Measurements from ENCODE around the gene UNC5CL. TPM values are rescaled to one million over a fixed set of nuclear protein-coding genes. Genes with fewer than 3 reads are reported as not detected.

Gene UNC5CL, protein sequence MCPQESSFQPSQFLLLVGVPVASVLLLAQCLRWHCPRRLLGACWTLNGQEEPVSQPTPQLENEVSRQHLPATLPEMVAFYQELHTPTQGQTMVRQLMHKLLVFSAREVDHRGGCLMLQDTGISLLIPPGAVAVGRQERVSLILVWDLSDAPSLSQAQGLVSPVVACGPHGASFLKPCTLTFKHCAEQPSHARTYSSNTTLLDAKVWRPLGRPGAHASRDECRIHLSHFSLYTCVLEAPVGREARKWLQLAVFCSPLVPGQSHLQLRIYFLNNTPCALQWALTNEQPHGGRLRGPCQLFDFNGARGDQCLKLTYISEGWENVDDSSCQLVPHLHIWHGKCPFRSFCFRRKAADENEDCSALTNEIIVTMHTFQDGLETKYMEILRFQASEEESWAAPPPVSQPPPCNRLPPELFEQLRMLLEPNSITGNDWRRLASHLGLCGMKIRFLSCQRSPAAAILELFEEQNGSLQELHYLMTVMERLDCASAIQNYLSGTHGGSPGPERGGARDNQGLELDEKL
- total RNA-seq, result 0.16 TPM

DNA sequence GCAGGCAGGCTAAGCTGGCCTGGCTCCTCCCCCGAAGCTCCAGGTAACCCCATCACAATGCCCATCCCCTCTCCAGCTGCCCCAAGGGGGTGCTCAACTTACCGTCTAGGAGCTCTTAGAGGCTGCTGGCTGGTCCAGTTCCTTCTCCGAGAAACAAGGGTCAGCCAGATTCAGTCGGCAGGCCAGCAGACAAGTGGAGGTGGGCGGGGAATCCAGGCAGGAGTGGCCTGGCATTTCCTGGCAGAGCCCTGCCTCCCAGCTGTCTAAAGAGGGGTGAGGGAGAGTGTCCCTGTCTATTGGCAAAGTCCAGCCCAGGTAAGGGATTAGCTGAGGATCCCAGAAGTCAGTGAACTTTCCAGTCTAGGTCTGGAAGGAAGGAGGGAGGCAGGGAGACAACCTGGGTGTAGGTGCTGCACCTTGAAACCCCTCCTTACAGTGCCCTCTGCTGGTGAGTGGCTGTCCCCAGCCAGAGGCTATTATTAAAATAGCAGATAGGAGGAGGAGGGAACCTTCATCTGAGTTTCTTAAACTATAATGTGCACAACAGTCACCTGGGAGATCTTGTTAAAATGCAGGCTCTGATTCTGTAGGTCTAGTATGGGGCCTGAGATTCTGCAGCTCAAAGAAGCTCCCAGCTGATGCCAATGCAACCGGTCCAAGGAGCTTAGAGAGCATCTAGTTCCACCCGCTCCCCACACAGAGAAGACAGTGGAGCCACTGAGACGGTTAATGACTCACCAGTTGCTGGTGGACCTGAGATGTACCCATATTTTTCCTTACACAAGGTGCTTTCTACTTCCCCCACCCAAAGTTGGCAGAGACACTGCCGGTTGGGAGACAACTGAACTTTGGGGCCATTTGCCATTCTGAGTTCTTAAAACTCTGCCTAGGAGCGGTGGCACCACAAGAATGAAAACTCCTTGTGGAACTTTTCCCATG lies at the start of gene UNC5CL:
UNC5CL (minus strand) TSS at position 162 of the 939 bp plus-strand sequence. CDS start 4,147 bp downstream, outside the sequence.
- no peak for DNase-seq

DNA sequence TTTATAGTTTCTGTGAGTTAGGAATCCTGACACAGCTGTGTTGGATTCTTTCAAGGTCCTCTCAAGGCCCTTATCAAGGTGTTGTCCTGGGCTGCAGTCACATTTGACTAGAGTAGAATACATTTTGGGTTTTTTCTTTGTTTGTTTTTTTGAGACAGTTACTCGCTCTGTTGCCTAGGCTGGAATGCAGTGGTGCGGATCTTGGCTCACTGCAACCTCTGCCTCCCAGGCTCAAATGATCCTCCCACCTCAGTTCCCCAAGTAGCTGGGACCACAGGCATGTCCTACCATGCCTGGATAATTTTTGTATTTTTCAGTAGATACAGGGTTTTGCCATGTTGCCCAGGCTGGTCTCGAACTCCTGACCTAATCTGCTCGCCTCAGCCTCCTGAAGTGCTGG lies 49.4 kb upstream of the UNC5CL start:
- no peak for DNase-seq

DNA sequence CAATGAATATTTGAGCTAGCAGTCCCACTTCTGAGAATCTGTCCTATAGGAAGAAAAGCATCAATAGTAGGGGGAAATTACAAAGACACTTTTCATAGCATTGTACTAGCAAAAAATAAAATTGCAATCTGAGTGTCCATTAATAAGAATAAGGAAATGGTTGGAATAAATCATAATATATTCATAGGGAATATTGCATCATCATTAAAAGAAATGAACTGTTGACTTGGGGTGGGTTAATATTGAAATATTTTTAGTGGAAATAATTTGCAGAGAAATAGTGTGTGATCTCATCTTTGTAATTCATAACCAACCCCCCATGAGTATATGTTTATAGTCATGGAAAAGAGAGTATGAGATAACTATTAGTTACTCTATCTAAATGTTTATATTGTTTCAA lies 46.2 kb upstream of the UNC5CL start:
- DNase-seq, result no peak

DNA sequence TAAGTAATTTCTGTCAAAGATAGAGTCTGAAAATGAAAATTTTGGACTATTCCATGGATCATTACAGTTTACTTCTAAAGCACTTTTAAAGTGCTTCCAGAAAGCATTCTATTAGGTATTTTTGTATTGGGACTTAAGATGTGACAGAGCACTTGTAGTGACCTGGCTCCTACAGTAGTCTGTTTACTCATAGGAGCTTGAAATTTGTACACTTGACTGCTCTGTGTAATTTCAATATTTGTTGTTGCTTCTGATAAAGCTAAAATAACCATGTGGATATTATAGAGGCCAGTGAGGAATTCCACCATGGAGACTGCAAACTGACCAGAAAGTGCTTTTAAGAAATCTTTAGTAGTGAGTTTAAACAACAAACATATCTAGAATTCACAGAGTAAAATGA lies 44.1 kb upstream of the UNC5CL start:
- no peak for DNase-seq

DNA sequence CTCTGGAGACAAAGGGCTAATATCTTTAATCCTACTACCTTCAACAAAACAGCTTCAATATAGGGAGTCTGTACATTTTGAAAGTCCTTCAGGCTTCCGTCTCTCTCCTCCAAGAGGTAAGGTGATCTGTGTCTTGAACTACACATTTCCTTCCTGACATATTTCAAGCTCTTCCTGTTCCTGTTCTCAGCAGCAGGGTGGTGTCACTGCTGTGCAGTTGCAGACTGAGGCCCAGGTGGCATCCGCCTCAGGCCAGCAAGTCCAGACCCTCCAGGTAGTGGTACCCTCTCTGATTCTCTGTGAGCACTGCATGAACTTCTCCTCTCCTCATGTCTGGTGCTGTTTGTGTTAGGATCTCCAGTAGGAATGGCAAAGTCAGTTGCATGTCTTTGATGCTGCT lies 41.6 kb upstream of the UNC5CL start:
- DNase-seq, result no peak

DNA sequence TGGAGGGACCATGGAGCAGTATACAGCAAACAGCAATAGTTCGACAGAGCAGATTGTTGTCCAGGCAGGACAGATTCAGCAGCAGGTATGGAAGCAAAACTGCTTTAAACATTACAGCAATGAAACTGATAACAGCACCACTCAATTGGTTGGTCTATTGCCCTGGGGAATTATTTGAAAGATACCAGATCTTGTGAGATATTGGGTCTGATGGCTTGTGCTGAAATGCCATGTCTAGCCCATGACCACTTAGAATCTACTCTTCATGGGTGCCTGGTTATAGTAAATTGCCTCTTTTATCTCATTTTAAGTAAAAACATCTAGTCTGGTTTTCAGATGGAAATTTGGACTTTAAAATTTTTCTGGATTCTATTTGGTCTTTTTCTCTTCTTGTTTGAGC lies 40.1 kb upstream of the UNC5CL start:
- no peak for DNase-seq

DNA sequence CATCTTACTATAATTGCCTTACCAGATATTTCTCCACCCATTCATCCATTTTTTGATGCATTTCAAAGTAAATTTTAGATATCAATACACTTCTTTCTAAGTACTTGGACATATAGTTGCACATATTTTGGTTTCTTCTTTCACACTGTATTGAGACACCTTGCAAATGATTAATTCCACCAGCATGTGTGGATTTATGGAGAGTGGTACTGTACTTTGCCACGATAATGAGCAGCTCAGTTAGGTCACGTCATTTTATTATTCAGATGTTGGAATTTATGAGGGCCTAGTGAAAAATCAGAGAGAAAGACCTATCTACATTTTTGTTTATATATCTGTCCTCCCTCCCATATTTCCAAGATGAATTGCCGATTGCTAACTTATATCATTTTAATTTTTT lies 39.1 kb upstream of the UNC5CL start:
- no peak for DNase-seq

DNA sequence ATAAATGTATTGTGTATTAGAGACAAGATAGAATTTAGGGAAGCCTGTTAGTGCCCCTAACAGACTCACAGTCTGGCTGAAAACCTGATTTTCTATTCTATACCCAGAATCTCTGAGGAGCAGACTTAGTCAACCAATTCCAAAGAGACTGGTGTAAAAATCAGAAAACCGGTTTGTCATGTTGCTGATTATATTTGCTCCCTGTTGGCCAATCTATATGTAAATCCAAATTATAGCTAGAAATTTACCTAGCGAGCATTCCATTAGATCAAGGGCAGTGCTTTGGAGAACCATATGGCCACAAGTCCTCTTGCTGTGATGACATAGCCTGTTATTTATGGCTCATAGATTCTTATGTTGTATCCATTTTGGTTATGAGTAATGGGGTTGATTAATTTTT lies 38.5 kb upstream of the UNC5CL start:
- no peak for DNase-seq

DNA sequence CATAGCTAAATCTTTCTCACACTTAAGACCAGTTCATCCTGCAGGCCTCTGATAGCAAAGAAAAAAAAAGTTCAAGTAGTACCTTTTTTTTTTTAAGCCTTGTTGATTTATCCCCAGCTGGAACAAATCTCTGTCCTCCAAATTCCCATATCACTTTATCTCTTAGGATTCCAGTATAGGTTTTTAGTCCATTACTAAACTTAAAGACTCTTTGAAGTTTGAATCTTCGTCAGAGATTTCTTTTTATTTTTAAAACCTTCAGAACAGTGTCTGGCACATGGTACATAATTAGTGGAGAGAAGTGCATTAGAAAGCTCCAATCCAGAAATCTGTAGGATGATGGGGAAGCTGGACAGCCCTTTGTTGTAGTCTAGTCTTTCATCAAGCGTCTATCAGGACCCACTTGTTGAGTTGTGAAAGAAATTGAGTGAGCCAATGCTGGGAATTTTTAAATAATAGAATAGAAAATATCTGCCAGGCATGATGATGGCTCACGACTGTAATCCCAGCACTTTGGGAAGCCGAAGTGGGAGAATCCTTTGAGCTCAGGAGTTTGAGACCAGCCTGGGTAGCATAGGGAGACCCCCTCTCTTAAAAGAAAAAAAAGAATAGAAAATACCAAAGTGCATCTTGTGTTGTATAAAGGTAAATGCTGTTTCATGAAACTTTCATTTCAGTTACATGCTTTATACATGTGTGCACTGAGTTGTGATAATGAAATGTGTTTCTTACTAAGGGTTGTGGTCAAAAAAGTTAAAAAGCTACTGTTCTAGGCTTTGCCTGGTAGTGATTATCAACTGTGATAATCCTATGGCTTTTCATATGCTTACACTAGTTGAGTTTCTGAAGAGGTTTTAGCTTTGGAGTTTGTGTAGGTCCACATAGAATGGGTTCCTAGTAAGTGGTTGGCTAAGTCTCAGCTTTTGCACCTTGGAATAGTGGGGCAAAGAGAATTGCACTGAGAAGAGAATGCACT lies 36.9 kb upstream of the UNC5CL start:
- DNase-seq, result no peak

DNA sequence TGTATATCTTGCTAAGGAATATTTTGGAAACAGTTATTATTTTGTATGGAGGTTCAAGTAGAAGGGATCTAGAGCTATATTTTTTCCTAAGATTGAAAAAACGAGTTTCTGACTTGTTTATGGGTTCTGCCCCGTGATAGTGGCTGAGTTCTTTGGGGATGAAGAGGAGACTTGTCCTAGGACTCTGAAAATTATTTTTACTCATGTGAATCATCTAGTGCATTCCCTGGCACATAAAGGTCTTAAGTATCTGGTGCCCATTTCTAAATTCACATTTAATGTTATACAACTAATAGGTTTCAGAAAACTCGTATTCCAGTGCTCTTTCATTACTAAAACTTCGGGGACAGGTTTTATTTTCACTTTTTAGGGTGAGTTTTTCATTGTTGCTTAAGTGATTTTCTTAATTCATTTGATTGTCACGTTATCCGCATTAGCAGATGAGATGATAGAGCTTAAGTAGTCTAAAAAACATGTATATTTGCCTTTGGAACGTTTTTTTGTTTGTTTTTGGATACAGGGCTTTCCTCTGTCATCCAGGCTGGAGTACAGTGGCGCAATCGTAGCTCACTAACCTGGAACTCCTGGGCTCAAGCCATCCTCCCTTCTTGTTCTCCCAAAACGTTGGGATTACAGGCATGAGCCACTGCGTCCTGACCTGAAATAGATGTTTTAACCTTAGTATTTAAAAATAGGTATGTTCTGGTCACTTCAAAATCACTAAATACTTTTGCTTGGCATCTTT lies 35.8 kb upstream of the UNC5CL start:
- no peak for DNase-seq

DNA sequence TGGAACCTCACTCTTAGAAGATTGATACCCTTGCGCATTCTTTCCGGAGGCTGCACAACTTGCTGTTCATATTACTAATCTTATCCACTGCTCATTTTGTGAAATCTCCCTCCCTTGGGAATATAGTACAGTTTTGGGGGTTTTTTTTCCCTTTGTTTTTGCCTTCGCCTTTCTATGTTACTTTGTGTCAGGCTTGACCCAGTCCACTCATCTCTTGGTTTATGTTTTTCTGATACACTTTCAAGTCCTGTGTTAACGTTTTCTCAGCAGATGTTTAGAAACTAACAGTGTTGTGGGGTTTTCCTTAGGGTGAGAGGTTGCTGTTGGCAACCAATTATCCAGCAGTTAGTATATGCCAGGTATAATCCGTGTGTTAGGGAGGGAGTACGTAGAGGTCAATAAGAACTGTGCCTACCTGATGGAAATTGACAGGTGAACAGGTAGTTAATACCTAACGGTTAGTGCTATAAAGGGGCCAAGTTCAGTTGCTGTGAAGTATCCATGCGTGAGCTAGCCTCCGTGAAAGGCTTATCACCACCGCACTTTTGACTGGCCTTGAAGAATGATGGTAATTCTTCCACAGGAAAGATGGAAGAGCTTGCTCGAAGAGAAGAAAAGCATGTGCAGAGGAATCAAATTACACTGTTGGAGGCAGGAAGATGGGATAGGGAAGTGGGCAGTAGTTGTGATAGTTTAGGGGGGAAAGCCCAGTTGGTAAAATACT lies 35.1 kb upstream of the UNC5CL start:
- no peak for DNase-seq

DNA sequence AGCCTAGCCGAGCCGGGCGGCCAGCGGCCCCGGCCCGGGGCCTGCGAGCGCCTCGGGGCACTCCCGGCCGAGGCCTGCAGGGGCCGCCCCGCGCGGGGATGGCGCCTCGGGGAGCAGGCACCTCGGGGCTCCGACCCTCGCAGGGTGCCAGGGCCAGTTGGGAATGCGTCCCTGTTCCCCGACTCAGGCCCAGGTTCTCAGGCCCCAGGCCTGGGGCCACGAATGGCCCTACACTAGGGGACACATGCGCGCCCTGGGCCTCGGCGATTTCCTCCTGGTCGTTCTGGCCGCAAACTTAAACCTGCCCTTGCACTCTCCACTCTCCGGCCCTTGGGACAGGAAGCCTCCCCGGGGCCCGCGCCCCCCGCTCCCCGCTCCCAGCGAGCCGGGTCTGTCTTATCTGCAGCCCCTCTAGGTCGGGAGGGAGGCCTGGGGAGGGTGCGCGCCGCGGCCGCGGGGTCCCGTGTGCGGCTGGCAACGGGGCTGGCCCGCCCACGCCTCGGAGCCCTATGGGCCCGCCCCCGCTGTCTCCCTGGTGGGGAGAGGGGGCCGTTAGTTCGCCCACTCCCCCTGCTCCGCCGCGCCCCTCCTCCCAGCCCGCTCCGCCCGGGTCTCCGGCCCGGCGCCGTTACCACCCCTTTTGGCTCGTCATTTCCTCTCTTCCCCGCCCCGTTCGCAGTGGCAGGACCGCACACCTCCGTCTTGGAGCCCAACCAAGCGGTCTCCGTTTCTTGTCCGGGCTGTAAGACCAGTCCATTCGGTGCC lies 34.4 kb upstream of the UNC5CL start:
- DNase-seq, result peak; percentile 60

DNA sequence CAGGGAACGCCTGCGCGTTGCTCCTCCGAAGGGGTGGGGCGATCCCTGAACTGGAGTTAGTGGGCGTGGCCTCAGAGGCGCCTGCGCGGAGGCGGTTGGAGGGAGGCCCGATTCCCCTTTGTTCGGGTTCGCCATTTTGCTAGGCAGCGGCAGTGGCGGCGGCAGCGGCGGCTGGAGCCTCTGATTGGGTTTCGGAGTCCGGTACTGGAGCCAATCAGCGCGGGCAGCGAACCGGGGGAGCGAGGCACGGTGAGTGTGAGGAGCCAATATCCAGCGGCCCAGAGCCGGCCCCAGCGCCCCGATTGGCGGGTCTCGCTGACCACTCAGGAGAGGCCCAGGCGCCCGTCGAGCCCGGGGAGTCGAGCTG lies 33.8 kb upstream of the UNC5CL start, which contains the start of gene NFYA:
NFYA (plus strand) TSS at position 139 of the 367 bp plus-strand sequence. CDS start 6,116 bp downstream, outside the sequence.
- DNase-seq, result peak; percentile 100

DNA sequence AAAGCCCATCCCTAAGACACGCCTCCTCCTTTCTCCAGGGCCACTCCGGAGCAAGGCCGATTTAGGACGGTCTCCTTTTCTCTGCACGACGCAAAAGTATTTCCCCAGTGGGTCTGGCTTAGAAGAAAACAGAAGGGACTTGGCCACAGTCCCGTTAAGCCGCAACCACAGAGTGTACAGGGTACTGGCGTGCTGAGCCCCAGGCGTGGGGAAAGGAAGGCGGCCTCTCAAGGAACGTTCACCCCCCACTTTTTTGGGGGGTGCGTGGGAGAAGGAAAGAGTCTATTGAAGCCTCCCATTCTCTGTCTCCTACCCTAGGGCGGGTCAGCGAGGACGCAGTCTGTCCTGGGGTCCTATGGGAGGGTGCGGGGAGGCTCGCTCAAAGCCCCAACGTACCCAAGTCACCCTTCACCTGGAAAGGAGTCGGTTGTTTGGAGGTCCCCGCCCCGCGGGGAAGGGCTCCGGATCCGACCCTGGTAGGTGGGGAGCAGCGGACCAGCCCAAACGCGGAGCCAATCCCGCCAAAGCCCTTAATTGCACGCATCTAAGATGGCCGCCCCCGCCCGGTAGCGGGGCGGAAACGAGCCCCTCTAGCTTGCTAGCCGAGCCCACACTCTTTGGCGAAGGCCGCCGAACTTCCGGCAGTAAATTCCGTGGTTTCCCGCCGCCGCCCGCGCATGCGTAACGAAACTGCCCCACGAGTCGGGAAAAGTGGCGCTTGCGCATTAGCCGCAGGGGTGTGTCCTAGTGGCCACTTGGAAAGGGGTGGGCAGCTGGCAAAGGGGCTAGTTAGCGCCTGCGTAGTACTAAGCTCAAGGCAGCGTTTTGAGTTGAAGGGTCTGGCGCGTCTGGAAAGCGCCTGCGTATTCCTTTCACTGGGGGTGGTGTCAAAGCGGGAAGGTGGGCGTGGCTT lies 33.2 kb upstream of the UNC5CL start, which contains the start of gene OARD1:
OARD1 (minus strand) TSS at position 434 of the 913 bp plus-strand sequence. CDS start 722 bp downstream, outside the sequence.
- peak; percentile 100 for DNase-seq

DNA sequence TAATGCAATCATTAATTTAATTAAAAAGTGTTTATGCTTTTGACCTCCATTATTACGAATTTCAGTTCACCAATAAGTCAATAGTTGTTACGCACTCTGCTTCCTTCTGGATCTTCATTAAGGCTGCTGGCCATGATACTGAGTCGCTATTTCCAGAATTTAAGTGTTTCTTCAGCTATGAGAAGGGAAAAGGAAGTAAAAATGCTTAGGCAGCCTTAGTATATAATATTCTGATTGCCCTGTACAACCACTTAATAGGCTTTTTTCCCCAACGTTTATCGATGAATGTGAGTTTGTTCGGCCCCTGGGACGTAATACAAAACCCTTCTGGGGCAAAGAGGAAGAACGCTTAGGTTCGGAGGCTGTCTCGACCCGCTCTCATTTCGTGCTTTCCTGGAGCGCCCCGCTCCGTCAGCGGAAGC lies 32.5 kb upstream of the UNC5CL start:
- no peak for DNase-seq

DNA sequence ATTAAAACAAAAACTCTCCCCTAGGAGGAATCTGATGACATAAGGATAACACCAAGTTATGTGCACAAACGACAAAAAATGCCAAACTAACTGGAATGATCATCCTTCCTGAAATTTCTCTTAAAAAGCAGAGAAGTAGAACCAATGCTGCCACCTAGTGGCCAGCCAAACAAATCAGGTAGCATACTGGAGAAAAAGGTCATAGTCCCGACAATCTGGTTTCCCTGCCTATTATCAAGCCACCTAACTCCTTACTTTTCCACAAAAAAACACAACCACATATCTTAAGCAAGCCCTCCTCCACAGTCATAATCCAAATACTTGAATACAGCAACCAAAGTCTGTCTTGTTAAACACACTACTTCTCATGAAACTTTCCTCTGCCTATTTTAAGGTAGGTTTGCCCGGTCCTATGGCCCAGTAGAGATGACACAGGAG lies 27.9 kb upstream of the UNC5CL start:
- DNase-seq, result peak; percentile 14

DNA sequence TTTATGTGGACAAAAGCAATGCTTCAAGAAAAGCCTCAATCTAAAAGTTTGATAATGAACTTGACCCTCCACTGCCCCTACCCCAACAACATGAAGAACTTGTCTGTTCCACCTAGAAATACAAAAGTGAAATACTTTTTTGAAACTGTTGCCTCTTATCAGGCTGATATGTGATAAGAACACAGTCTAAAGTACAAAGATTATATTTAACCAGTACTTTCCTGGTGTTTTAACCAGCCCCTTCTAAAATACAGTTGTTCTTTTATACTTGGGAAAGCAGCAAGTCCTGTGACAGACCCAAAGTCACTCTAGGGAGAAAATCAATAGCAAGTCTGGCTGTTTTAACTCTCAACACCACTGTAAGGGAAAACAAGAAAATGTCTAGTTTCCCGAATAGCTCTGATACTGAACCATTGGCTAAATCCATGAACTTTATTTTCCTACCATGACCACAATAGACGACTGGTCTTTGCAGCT lies 26.6 kb upstream of the UNC5CL start:
- no peak for DNase-seq

DNA sequence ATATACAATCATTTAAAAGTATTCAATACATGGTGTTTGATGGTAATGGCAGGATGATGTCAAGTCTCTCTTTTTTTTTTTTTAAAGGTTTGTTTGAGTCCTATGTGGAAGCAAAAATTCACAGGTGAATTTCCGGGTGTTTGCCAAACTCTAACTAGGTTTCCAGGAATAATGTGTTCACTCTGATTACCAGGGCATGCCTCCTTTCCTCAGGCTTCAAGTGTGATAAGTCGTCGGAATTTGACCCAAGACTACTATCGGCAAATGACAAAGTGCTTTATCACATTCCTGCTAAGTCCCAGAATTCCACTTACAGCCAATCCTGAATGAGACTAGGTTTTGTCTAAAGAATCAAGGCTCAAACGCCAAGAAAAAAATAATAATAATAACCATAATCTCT lies 25.8 kb upstream of the UNC5CL start:
- no peak for DNase-seq

Measured in occipital lobe (tissue), 2 donors.